Parietal lobe (tissue), 1 donor: ENCODE measurements around the gene H2AZ2. TPM values are rescaled to one million over a fixed set of nuclear protein-coding genes. Genes with fewer than 3 reads are reported as not detected.

Experiments
- total RNA-seq: library from RNA; depleted of rRNA; stranded (reverse); fragments of >200 nt; gene quantifications from one replicate; pipeline ENCODE4 v1.2.3, GENCODE V29; 2014

H2AZ2 gene
- total RNA-seq = 208 TPM

GRCh38 chr7:44847920-44848634 is at the start of gene H2AZ2:
H2AZ2 (minus strand) TSS chr7:44848087; CDS start chr7:44847971, 116 bp downstream.

GRCh38 chr7:44885394-44886317 is 37.8 kb upstream of the H2AZ2 start, which contains the start of gene PURB:
PURB (minus strand) TSS chr7:44885530; CDS start chr7:44885348, 182 bp downstream.

GRCh38 chr7:44796504-44797328 is 51.2 kb downstream of the H2AZ2 start, which contains the start of gene PPIA:
PPIA (plus strand) TSS chr7:44796681; CDS start chr7:44796725, 44 bp downstream.

Other genes with a start within 250 kb of the H2AZ2 start
- gene OGDH, start 241.5 kb downstream of the H2AZ2 start, total RNA-seq = 51.3 TPM
- gene ZMIZ2, start 99.2 kb downstream of the H2AZ2 start, total RNA-seq = 41.9 TPM
- gene PPIA, start 51.4 kb downstream of the H2AZ2 start, total RNA-seq = 687 TPM
- gene PURB, start 37.4 kb upstream of the H2AZ2 start, total RNA-seq = 42.6 TPM
- gene MYO1G, start 130.9 kb upstream of the H2AZ2 start, total RNA-seq = 0.63 TPM
- gene CCM2, start 152.1 kb upstream of the H2AZ2 start, total RNA-seq = 24.7 TPM
- 13.5 TPM for gene NACAD, start 240.9 kb upstream of the H2AZ2 start, total RNA-seq